Loucy (cell line): Measurements from ENCODE around the gene PIAS1.

ENCODE experiments used
- H2AFZ ChIP-seq: fragments of 200-600 bp; sonication (generic); 2 replicates; pipeline ENCODE4 v1.6.0; 2016; ENCODE audit warnings: antibody characterized with exemption, mild to moderate bottlenecking, low read length, moderate library complexity
- H3F3A ChIP-seq: fragments of 200-600 bp; 2 replicates; pipeline ENCODE4 v1.6.0; 2016; ENCODE audit warnings: antibody characterized with exemption, low read depth, mild to moderate bottlenecking
- H3K27me3 ChIP-seq: fragments of 200-600 bp; sonication (generic); 2 replicates; pipeline ENCODE4 v1.6.1; 2014; ENCODE audit warnings: low read length, mild to moderate bottlenecking; ENCODE audit not compliant: insufficient read depth, poor library complexity, severe bottlenecking
- H3K36me3 ChIP-seq: fragments of 200-600 bp; sonication (generic); 2 replicates; pipeline ENCODE4 v1.6.1; 2016; ENCODE audit warnings: low read length; ENCODE audit not compliant: insufficient read depth
- H3K4me1 ChIP-seq: fragments of 200-600 bp; sonication (generic); 2 replicates; pipeline ENCODE4 v1.5.1; 2014; ENCODE audit warnings: low read length, mild to moderate bottlenecking; ENCODE audit not compliant: insufficient read depth, poor library complexity, severe bottlenecking
- H3K4me2 ChIP-seq: fragments of 200-600 bp; sonication (generic); 2 replicates; pipeline ENCODE4 v1.6.0; 2014; ENCODE audit warnings: antibody characterized with exemption, low read length, low read depth, mild to moderate bottlenecking; ENCODE audit not compliant: poor library complexity, severe bottlenecking
- H3K4me3 ChIP-seq: fragments of 200-600 bp; sonication (generic); 2 replicates; pipeline ENCODE4 v1.5.1; 2014; ENCODE audit warnings: low read length, mild to moderate bottlenecking, mixed read lengths; ENCODE audit not compliant: poor library complexity, severe bottlenecking
- H3K79me2 ChIP-seq: fragments of 200-600 bp; sonication (generic); 2 replicates; pipeline ENCODE4 v1.6.1; 2014; ENCODE audit warnings: low read length; ENCODE audit not compliant: insufficient read depth
- H3K9ac ChIP-seq: fragments of 200-600 bp; sonication (generic); 2 replicates; pipeline ENCODE4 v1.6.0; 2014; ENCODE audit warnings: mild to moderate bottlenecking, low read depth, low read length, moderate library complexity; ENCODE audit not compliant: poor library complexity, severe bottlenecking
- H3K9me2 ChIP-seq: fragments of 200-600 bp; sonication (generic); replicated peaks from 2 replicates; pipeline ENCODE4 v1.6.1; 2016; ENCODE audit warnings: low read depth, low read length, mixed read lengths
- H3K9me3 ChIP-seq: fragments of 200-600 bp; sonication (generic); 2 replicates; pipeline ENCODE4 v1.6.1; 2014; ENCODE audit warnings: mild to moderate bottlenecking, antibody characterized with exemption, low read length, low read depth; ENCODE audit not compliant: insufficient read depth
- H4K20me1 ChIP-seq: fragments of 200-600 bp; sonication (generic); 2 replicates; pipeline ENCODE4 v1.6.0; 2014; ENCODE audit warnings: antibody characterized with exemption, low read length, mild to moderate bottlenecking; ENCODE audit not compliant: insufficient read depth, poor library complexity, severe bottlenecking
- CTCF ChIP-seq: fragments of 200-600 bp; sonication (generic); conservative IDR thresholded peaks from 2 replicates; pipeline ENCODE4 v1.5.1; 2014; ENCODE audit warnings: mild to moderate bottlenecking, antibody characterized with exemption, low read length
- EZH2phosphoT487 ChIP-seq: fragments of 200-600 bp; IDR thresholded peaks from 2 replicates; pipeline ENCODE4 v1.6.1; 2018; ENCODE audit warnings: antibody characterized with exemption, mild to moderate bottlenecking, moderate library complexity, borderline replicate concordance

PIAS1 gene

GRCh38 chr15:68020685-68021084 is 33.4 kb upstream of the PIAS1 start:
- no peaks in the 10 kb centered on the region for H3K4me1 ChIP-seq
- H3K79me2 ChIP-seq = no peaks in the 10 kb centered on the region
- H4K20me1 ChIP-seq = no peaks in the 10 kb centered on the region
- H3K9me3 ChIP-seq = no peaks in the 10 kb centered on the region
- no peaks in the 10 kb centered on the region for H3F3A ChIP-seq
- H3K9ac ChIP-seq = no peak overlapping the region
- no peaks in the 10 kb centered on the region for H3K27me3 ChIP-seq
- H3K9me2 ChIP-seq = no peaks in the 10 kb centered on the region
- H3K36me3 ChIP-seq = no peaks in the 10 kb centered on the region
- no peak overlapping the region for H3K4me3 ChIP-seq
- no peak for TF ChIP-seq EZH2phosphoT487
- no peak for TF ChIP-seq CTCF
- no peak overlapping the region for H3K4me2 ChIP-seq
- no peak overlapping the region for H2AFZ ChIP-seq

DNA sequence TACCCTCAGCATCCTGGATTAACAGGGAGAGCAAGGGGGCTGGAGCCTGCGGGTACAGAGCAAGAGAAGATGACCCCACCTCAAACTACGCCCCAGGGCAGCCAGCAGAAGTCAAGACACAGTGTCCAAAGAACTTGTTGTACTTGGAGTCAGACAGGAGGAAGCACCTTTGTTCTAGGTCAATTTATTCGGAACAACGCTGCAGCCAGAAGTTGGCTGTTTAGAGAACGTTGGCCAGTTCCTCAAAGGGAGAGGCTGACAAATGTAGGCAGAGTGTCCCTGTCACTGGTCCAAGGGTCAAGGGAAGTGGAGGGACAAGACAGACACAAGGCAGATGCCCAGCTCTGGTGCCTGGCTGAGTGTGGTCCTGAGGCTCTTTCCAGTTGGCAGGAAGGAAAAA is 32.1 kb upstream of the PIAS1 start:
- no peaks in the 10 kb centered on the region for H3K27me3 ChIP-seq
- H3K9me2 ChIP-seq = no peaks in the 10 kb centered on the region
- no peaks in the 10 kb centered on the region for H3F3A ChIP-seq
- H3K9ac ChIP-seq = no peak overlapping the region
- no peaks in the 10 kb centered on the region for H4K20me1 ChIP-seq
- H3K4me1 ChIP-seq = no peaks in the 10 kb centered on the region
- H3K9me3 ChIP-seq = no peaks in the 10 kb centered on the region
- no peak overlapping the region for H3K4me2 ChIP-seq
- no peaks in the 10 kb centered on the region for H3K36me3 ChIP-seq
- no peak overlapping the region for H3K4me3 ChIP-seq
- TF ChIP-seq EZH2phosphoT487 = no peak
- TF ChIP-seq CTCF = no peak
- no peak overlapping the region for H2AFZ ChIP-seq
- no peaks in the 10 kb centered on the region for H3K79me2 ChIP-seq

- H3K4me2 ChIP-seq = no peak overlapping the region
- no peaks in the 10 kb centered on the region for H3K4me1 ChIP-seq
- H3K9me3 ChIP-seq = no peaks in the 10 kb centered on the region
- H3K36me3 ChIP-seq = no peaks in the 10 kb centered on the region
- no peak overlapping the region for H3K4me3 ChIP-seq
- H3K27me3 ChIP-seq = no peaks in the 10 kb centered on the region
- H4K20me1 ChIP-seq = no peaks in the 10 kb centered on the region
- H3F3A ChIP-seq = no peaks in the 10 kb centered on the region
- TF ChIP-seq EZH2phosphoT487 (no peak), CTCF (no peak)
- H2AFZ ChIP-seq = no peak overlapping the region
- H3K9me2 ChIP-seq = no peaks in the 10 kb centered on the region
- no peaks in the 10 kb centered on the region for H3K79me2 ChIP-seq
- no peak overlapping the region for H3K9ac ChIP-seq
Observed at GRCh38 chr15:68023307-68024101, 30.6 kb upstream of the PIAS1 start.
